ENCODE measurements around the gene BOC.

BOC gene

GRCh38 chr3:113174801-113175485, 36.4 kb upstream of the BOC start:
- H3K4me3 ChIP-seq (ENCODE audit: low read depth, low read length): no peak overlapping the region
- in situ Hi-C loops (cut with HindIII; ENCODE audit: low sequenced_read_pairs): no loop called here
- no peak for TF ChIP-seq CTCF (IDR thresholded peaks at IDR 0.05; ENCODE audit: low read depth, low read length)
- no peak for DNase-seq (ENCODE audit: low read depth, low spot score)

DNA sequence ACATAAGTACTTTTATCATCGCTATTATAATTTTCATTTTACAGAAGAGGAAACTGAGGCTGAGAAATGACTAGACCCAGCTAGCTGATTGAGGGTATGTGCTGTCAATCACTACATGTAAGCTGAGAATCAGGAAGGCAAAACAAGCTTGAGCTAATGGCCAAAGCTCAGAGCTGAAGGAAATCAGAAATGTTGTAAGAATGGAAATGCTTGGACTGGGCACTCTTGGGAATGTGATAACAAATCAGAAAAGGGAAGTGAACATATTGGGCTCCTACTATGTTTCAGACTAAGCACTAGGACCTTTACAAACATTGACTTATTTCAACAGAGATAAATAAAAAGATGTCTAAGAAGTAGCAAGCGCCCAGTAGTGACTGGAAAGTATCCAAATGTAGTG, 33.8 kb upstream of the BOC start:
- in situ Hi-C loops (cut with HindIII; ENCODE audit: low sequenced_read_pairs): no loop called here
- no peak for TF ChIP-seq CTCF (IDR thresholded peaks at IDR 0.05; ENCODE audit: low read depth, low read length)
- DNase-seq (ENCODE audit: low read depth, low spot score): no peak
- H3K4me3 ChIP-seq (ENCODE audit: low read depth, low read length): no peak overlapping the region

DNA sequence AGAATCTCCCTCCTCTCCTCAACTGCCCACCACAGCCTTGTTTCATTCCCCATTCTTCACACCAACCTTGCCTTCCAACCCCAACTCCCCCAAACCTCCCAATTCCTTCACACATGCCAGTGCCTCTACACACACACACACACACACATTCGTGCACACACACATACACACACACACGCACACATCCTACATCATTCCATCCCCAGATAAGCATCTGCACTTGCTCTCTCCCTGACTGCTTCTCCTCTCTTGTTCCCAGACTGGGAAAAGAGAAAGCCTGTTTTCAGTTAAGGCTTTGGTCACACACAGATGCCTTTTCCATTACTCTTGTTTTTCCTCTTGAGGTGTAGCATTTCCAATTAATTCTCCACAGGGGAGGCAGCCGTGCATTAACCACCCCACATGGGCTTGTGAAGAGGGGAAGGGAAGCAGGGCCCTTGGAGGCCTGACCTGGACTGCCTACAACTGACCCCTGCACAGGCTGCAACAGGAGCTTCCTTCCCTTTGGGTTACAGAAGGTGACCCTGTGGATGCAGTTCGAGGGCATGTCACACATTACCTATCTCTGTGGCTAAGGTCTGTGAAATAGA, 32.0 kb upstream of the BOC start:
- no peak for TF ChIP-seq CTCF (IDR thresholded peaks at IDR 0.05; ENCODE audit: low read depth, low read length)
- in situ Hi-C loops (cut with HindIII; ENCODE audit: low sequenced_read_pairs): no loop called here
- H3K4me3 ChIP-seq (ENCODE audit: low read depth, low read length): no peak overlapping the region
- DNase-seq (ENCODE audit: low read depth, low spot score): no peak

DNA sequence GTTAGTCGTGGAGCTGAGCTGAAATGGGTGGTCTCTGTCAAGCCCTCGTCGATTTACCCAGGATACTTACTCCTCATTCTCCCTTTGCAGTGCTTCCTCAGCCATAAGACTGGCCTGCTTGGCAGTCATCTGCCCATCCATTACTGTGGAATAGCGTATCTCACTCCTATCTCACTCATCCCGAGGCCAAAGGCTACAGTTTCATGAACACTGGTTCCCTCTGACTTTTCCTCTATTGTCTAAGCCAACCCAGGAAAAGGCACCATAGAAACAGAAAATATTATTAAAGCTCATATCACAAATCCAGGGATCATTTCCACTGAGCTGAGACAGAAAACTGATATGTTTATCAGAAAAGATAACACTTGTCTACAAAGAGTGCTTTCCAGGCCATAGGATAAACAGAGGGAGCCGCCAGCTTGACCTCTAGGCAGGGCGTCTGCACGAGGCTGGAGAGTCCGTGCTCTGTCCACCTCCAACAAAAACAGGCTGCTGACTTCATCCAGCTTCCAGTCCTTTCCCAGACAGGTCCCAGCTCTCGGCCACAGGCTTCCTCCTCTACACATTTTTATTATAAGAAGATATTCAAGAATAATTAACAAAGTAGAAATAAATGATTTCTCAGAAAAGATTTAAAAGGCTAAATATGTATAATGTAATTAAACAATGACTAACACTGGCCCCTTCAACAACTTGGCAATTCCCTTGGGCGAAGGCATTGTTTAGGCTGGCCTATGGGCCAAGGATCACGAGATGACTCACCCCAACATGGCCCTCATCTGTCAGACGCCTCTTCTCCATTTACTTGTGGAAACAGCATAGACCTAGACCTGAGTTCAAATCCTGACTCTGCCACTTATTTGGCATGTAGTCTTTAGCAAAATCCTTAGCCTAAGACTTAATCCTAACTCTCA, 27.4 kb upstream of the BOC start:
- DNase-seq (ENCODE audit: low read depth, low spot score): no peak
- in situ Hi-C loops (cut with HindIII; ENCODE audit: low sequenced_read_pairs): no loop called here
- no peak overlapping the region for H3K4me3 ChIP-seq (ENCODE audit: low read depth, low read length)
- no peak for TF ChIP-seq CTCF (IDR thresholded peaks at IDR 0.05; ENCODE audit: low read depth, low read length)

GRCh38 chr3:113185194-113185835, 26.0 kb upstream of the BOC start:
- no peak overlapping the region for H3K4me3 ChIP-seq (ENCODE audit: low read depth, low read length)
- TF ChIP-seq CTCF (IDR thresholded peaks at IDR 0.05; ENCODE audit: low read depth, low read length): no peak
- DNase-seq (ENCODE audit: low read depth, low spot score): peak; percentile 63
- in situ Hi-C loops (cut with HindIII; ENCODE audit: low sequenced_read_pairs): no loop called here

DNA sequence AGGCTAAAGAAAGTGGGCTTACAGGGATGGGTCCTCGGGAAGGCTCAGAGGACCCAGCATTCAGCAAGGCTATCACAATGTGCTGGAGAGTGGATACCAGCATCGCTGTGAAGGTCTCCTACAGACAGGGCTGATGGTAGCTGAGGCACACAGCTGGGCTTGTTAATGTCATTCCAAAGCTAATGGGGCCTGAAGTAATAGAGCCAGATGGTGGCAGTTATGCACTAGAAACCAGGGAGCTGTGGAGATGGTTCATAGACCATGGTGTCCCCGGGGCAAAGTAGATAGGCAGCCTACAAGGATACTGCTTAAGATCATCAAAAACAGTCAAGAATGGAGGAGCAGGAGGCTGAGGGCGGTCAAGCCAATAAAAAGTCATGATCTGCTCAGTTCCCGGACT, 24.8 kb upstream of the BOC start:
- no peak for TF ChIP-seq CTCF (IDR thresholded peaks at IDR 0.05; ENCODE audit: low read depth, low read length)
- no peak overlapping the region for H3K4me3 ChIP-seq (ENCODE audit: low read depth, low read length)
- no peak for DNase-seq (ENCODE audit: low read depth, low spot score)
- in situ Hi-C loops (cut with HindIII; ENCODE audit: low sequenced_read_pairs): no loop called here
